ENCODE results near the gene TRIM17. TPM values are rescaled to one million over a fixed set of nuclear protein-coding genes. Genes with fewer than 3 reads are reported as not detected.

Gene TRIM17
- total and polyA plus RNA-seq, 2 experiments from 2014 or later = 0.86 to 1.1 TPM

DNA sequence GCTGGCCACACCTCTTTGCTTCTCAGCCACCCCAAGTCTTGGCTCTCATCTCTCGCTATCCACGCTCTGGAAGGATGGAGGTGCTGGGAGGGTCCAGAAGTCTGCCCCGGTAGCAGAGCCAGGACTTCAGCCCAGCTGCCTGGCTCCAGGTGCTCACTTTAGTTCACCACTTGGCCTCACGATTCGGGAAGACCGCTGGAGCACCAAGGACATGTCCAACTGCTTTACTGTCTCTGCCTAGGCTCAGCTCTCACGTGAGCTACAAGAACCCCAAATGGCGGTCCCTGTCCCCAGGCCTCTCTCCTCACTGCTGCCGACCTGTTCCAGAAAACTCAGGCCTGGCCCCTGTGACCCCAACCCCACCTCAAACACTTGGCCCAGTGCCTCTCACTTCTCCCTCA is 13.4 kb downstream of the TRIM17 start:
- Mint-ChIP-seq H3K27me3 (ENCODE audit: insufficient read depth, low read depth, poor library complexity) (peaks cover 14% of the 10 kb centered on the region), H3K4me3 (no peak overlapping the region; the same call in 2 of the 3 replicates), H3K27ac (no peak overlapping the region), H3K9me3 (no peaks in the 10 kb centered on the region), H3K4me1 (peaks cover 22% of the 10 kb centered on the region), H3K36me3 (ENCODE audit: low read depth) (peaks cover 47% of the 10 kb centered on the region)
- no peak overlapping the region for H3K4me2 ChIP-seq
- H3K36me3 ChIP-seq (ENCODE audit: insufficient read depth) = no peaks in the 10 kb centered on the region
- peaks cover 15% of the 10 kb centered on the region for H3K4me1 ChIP-seq (ENCODE audit: insufficient read depth)
- no peak overlapping the region for H2AFZ ChIP-seq
- 0 out of 2 replicates have a peak, but pooled peaks cover 4% of the 10 kb centered on the region for H3F3A ChIP-seq (replicated peaks; ENCODE audit: low read depth)
- no peak overlapping the region for H3K27ac ChIP-seq (ENCODE audit: low read depth)
- H3K9me2 ChIP-seq (ENCODE audit: insufficient read depth) = no peaks in the 10 kb centered on the region
- peaks cover 43% of the 10 kb centered on the region for H3K79me2 ChIP-seq (replicated peaks; ENCODE audit: insufficient read depth)
- no peak overlapping the region for H3K4me3 ChIP-seq
- peaks cover 26% of the 10 kb centered on the region for H4K20me1 ChIP-seq (replicated peaks; ENCODE audit: insufficient read depth)
- TF ChIP-seq JUNB (IDR thresholded peaks at IDR 0.05; ENCODE audit: unreplicated experiment) (no peak), ZNF331 (CRISPR knock-in tag; IDR thresholded peaks at IDR 0.05; ENCODE audit: low read depth) (no peak), EZH2phosphoT487 (IDR thresholded peaks at IDR 0.05; ENCODE audit: unreplicated experiment) (no peak)
- TF ChIP-seq, protein P1, sequence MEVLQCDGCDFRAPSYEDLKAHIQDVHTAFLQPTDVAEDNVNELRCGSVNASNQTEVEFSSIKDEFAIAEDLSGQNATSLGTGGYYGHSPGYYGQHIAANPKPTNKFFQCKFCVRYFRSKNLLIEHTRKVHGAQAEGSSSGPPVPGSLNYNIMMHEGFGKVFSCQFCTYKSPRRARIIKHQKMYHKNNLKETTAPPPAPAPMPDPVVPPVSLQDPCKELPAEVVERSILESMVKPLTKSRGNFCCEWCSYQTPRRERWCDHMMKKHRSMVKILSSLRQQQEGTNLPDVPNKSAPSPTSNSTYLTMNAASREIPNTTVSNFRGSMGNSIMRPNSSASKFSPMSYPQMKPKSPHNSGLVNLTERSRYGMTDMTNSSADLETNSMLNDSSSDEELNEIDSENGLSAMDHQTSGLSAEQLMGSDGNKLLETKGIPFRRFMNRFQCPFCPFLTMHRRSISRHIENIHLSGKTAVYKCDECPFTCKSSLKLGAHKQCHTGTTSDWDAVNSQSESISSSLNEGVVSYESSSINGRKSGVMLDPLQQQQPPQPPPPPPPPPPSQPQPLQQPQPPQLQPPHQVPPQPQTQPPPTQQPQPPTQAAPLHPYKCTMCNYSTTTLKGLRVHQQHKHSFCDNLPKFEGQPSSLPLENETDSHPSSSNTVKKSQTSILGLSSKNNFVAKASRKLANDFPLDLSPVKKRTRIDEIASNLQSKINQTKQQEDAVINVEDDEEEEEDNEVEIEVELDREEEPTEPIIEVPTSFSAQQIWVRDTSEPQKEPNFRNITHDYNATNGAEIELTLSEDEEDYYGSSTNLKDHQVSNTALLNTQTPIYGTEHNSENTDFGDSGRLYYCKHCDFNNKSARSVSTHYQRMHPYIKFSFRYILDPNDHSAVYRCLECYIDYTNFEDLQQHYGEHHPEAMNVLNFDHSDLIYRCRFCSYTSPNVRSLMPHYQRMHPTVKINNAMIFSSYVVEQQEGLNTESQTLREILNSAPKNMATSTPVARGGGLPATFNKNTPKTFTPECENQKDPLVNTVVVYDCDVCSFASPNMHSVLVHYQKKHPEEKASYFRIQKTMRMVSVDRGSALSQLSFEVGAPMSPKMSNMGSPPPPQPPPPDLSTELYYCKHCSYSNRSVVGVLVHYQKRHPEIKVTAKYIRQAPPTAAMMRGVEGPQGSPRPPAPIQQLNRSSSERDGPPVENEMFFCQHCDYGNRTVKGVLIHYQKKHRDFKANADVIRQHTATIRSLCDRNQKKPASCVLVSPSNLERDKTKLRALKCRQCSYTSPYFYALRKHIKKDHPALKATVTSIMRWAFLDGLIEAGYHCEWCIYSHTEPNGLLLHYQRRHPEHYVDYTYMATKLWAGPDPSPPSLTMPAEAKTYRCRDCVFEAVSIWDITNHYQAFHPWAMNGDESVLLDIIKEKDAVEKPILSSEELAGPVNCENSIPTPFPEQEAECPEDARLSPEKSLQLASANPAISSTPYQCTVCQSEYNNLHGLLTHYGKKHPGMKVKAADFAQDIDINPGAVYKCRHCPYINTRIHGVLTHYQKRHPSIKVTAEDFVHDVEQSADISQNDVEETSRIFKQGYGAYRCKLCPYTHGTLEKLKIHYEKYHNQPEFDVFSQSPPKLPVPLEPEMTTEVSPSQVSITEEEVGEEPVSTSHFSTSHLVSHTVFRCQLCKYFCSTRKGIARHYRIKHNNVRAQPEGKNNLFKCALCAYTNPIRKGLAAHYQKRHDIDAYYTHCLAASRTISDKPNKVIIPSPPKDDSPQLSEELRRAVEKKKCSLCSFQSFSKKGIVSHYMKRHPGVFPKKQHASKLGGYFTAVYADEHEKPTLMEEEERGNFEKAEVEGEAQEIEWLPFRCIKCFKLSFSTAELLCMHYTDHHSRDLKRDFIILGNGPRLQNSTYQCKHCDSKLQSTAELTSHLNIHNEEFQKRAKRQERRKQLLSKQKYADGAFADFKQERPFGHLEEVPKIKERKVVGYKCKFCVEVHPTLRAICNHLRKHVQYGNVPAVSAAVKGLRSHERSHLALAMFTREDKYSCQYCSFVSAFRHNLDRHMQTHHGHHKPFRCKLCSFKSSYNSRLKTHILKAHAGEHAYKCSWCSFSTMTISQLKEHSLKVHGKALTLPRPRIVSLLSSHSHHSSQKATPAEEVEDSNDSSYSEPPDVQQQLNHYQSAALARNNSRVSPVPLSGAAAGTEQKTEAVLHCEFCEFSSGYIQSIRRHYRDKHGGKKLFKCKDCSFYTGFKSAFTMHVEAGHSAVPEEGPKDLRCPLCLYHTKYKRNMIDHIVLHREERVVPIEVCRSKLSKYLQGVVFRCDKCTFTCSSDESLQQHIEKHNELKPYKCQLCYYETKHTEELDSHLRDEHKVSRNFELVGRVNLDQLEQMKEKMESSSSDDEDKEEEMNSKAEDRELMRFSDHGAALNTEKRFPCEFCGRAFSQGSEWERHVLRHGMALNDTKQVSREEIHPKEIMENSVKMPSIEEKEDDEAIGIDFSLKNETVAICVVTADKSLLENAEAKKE (CRISPR knock-in tag; IDR thresholded peaks at IDR 0.05) = no peak
- ATAC-seq = no peak
- peaks cover 5% of the 10 kb centered on the region; the same call in 1 of the 2 replicates for H3K27me3 ChIP-seq (ENCODE audit: insufficient read depth)
- no peak for DNase-seq (ENCODE audit: low spot score)

DNA sequence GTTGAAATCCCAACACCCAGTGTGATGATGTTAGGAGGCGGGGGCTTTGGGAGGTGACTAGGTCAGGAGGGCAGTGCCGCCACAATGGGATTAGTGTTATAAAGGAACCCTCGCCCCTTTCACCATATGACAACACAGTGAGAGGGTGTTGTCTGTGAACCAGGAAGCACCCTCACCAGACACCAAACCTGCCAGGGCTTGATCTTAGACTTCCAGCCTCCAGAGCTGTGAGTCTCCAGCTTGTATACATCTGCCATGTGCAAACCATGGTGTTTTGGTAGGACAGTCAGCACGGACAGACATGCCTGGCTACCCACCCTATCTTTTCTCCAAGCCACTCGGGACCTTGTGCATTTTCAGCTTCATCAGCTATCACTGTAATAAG is 14.0 kb downstream of the TRIM17 start:
- Histone ChIP-seq H2AFZ (no peak overlapping the region), H3F3A (replicated peaks; ENCODE audit: low read depth) (0 out of 2 replicates have a peak, but pooled peaks cover 3% of the 10 kb centered on the region), H3K27ac (ENCODE audit: low read depth) (no peak overlapping the region), H3K79me2 (replicated peaks; ENCODE audit: insufficient read depth) (peaks cover 38% of the 10 kb centered on the region), H3K36me3 (ENCODE audit: insufficient read depth) (no peaks in the 10 kb centered on the region), H3K4me3 (no peak overlapping the region), H3K4me1 (ENCODE audit: insufficient read depth) (peaks cover 11% of the 10 kb centered on the region), H4K20me1 (replicated peaks; ENCODE audit: insufficient read depth) (peaks cover 28% of the 10 kb centered on the region), H3K9me2 (ENCODE audit: insufficient read depth) (no peaks in the 10 kb centered on the region), H3K4me2 (no peak overlapping the region), H3K27me3 (ENCODE audit: insufficient read depth) (no peaks in the 10 kb centered on the region)
- H3K4me1 Mint-ChIP-seq = peaks cover 19% of the 10 kb centered on the region
- no peak for ATAC-seq
- H3K4me3 Mint-ChIP-seq = no peak overlapping the region
- H3K36me3 Mint-ChIP-seq (ENCODE audit: low read depth) = peaks cover 52% of the 10 kb centered on the region
- peaks cover 15% of the 10 kb centered on the region for H3K27me3 Mint-ChIP-seq (ENCODE audit: insufficient read depth, low read depth, poor library complexity)
- DNase-seq (ENCODE audit: low spot score) = no peak
- no peak overlapping the region for H3K27ac Mint-ChIP-seq
- H3K9me3 Mint-ChIP-seq = no peaks in the 10 kb centered on the region
- TF ChIP-seq, protein P2, sequence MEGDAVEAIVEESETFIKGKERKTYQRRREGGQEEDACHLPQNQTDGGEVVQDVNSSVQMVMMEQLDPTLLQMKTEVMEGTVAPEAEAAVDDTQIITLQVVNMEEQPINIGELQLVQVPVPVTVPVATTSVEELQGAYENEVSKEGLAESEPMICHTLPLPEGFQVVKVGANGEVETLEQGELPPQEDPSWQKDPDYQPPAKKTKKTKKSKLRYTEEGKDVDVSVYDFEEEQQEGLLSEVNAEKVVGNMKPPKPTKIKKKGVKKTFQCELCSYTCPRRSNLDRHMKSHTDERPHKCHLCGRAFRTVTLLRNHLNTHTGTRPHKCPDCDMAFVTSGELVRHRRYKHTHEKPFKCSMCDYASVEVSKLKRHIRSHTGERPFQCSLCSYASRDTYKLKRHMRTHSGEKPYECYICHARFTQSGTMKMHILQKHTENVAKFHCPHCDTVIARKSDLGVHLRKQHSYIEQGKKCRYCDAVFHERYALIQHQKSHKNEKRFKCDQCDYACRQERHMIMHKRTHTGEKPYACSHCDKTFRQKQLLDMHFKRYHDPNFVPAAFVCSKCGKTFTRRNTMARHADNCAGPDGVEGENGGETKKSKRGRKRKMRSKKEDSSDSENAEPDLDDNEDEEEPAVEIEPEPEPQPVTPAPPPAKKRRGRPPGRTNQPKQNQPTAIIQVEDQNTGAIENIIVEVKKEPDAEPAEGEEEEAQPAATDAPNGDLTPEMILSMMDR (conservative IDR thresholded peaks at IDR 0.05; ENCODE audit: low read depth in 2 of 2) = no peak
- no peak for TF ChIP-seq EZH2phosphoT487 (IDR thresholded peaks at IDR 0.05; ENCODE audit: unreplicated experiment)
- no peak for TF ChIP-seq EZH2 (IDR thresholded peaks at IDR 0.05; ENCODE audit: low read depth, unreplicated experiment)
- TF ChIP-seq STAT1 (IDR thresholded peaks at IDR 0.05; ENCODE audit: unreplicated experiment) = no peak
- no peak for TF ChIP-seq ZNF114 (CRISPR knock-in tag; IDR thresholded peaks at IDR 0.05)
- TF ChIP-seq, protein P3, sequence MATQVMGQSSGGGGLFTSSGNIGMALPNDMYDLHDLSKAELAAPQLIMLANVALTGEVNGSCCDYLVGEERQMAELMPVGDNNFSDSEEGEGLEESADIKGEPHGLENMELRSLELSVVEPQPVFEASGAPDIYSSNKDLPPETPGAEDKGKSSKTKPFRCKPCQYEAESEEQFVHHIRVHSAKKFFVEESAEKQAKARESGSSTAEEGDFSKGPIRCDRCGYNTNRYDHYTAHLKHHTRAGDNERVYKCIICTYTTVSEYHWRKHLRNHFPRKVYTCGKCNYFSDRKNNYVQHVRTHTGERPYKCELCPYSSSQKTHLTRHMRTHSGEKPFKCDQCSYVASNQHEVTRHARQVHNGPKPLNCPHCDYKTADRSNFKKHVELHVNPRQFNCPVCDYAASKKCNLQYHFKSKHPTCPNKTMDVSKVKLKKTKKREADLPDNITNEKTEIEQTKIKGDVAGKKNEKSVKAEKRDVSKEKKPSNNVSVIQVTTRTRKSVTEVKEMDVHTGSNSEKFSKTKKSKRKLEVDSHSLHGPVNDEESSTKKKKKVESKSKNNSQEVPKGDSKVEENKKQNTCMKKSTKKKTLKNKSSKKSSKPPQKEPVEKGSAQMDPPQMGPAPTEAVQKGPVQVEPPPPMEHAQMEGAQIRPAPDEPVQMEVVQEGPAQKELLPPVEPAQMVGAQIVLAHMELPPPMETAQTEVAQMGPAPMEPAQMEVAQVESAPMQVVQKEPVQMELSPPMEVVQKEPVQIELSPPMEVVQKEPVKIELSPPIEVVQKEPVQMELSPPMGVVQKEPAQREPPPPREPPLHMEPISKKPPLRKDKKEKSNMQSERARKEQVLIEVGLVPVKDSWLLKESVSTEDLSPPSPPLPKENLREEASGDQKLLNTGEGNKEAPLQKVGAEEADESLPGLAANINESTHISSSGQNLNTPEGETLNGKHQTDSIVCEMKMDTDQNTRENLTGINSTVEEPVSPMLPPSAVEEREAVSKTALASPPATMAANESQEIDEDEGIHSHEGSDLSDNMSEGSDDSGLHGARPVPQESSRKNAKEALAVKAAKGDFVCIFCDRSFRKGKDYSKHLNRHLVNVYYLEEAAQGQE (IDR thresholded peaks at IDR 0.05; ENCODE audit: unreplicated experiment) = no peak
